NCI-H460 (cell line): ENCODE results near the gene PLEKHM1. TPM values are rescaled to one million over a fixed set of nuclear protein-coding genes. Genes with fewer than 3 reads are reported as not detected.

Experiments used
- small RNA-seq, 2 experiments: library from RNA; depleted of rRNA; stranded (forward); fragments of <200 nt; gene quantifications; one replicate each; pipeline ENCODE3, GENCODE V24; 2014
- total RNA-seq: library from RNA; depleted of rRNA; stranded (reverse); fragments of >200 nt; shearing (Covaris generic); gene quantifications from 2 replicates; pipeline ENCODE4 v1.2.3, GENCODE V29; 2014; rRNA removed

The PLEKHM1 gene
- total RNA-seq, 1 experiment from 2014 or later = 9.7 TPM

Small RNA genes lying within 50 kb of the gene (small RNA-seq; reads per million reads assigned to genes)
- 0 reads per million in 2 experiments for gene RF00017

Other genes with a start within 250 kb of the PLEKHM1 start
- not detected in 2 replicates for gene SPATA32, start 228.6 kb downstream of the PLEKHM1 start, total RNA-seq
- gene MAP3K14, start 173.7 kb downstream of the PLEKHM1 start, total RNA-seq = 3.6 and 4.3 TPM in 2 replicates
- gene ARHGAP27, start 57.9 kb downstream of the PLEKHM1 start, total RNA-seq = 3.5 and 4.5 TPM in 2 replicates